SK-N-SH treated with all-trans-retinoic acid at 6 μM for 48 hours (cell line): ENCODE measurements around the gene P2RY6.
A peak's percentile ranks its signal among the peaks of the same experiment; 100 is the strongest.

Experiments
- ARNTL ChIP-seq: fragments of 450-650 bp; formaldehyde crosslinking; IDR thresholded peaks from 2 replicates; pipeline ENCODE4 v1.5.0; 2020; ENCODE audit warnings: low read depth, mild to moderate bottlenecking, moderate library complexity, borderline replicate concordance
- CREB5 ChIP-seq: fragments of 250-450 bp; sonication (Bioruptor Pico); IDR thresholded peaks from 2 replicates; pipeline ENCODE4 v1.5.1; 2020; ENCODE audit warnings: low read depth, mild to moderate bottlenecking, moderate library complexity
- CSRNP3 ChIP-seq: fragments of 250-450 bp; sonication (Bioruptor Pico); IDR thresholded peaks from 2 replicates; pipeline ENCODE4 v1.5.1; 2021; ENCODE audit warnings: mild to moderate bottlenecking, moderate library complexity
- ESRRG ChIP-seq: fragments of 250-450 bp; sonication (Bioruptor Pico); IDR thresholded peaks from 2 replicates; pipeline ENCODE4 v1.6.1; 2021; ENCODE audit warnings: mild to moderate bottlenecking
- GLIS3 ChIP-seq: fragments of 250-450 bp; sonication (Bioruptor Pico); IDR thresholded peaks from 2 replicates; pipeline ENCODE4 v1.5.0; 2020; ENCODE audit warnings: mild to moderate bottlenecking, moderate library complexity
- OSR1 ChIP-seq: fragments of 250-450 bp; sonication (Bioruptor Pico); IDR thresholded peaks from 2 replicates; pipeline ENCODE4 v1.8.0; 2022; ENCODE audit warnings: moderate library complexity, mild to moderate bottlenecking, inconsistent platforms
- PATZ1 ChIP-seq: fragments of 250-450 bp; sonication (Bioruptor Pico); IDR thresholded peaks from 2 replicates; pipeline ENCODE4 v1.8.0; 2020; ENCODE audit warnings: mild to moderate bottlenecking, moderate library complexity, borderline replicate concordance
- POU6F1 ChIP-seq: fragments of 250-450 bp; sonication (Bioruptor Pico); IDR thresholded peaks from 2 replicates; pipeline ENCODE4 v1.8.0; 2021; ENCODE audit warnings: low read depth, mild to moderate bottlenecking, moderate library complexity, borderline replicate concordance
- RARB ChIP-seq: fragments of 250-450 bp; sonication (Bioruptor Pico); IDR thresholded peaks from 2 replicates; pipeline ENCODE4 v1.8.0; 2021; ENCODE audit warnings: mild to moderate bottlenecking, moderate library complexity
- TCF4 ChIP-seq: fragments of 250-450 bp; sonication (Bioruptor Pico); IDR thresholded peaks from 2 replicates; pipeline ENCODE4 v1.8.0; 2021; ENCODE audit warnings: mild to moderate bottlenecking, moderate library complexity, borderline replicate concordance
- TOX ChIP-seq: fragments of 250-450 bp; sonication (Bioruptor Pico); IDR thresholded peaks from 2 replicates; pipeline ENCODE4 v1.8.0; 2021; ENCODE audit warnings: mild to moderate bottlenecking, moderate library complexity, borderline replicate concordance
- ZFP3 ChIP-seq: fragments of 250-450 bp; sonication (Bioruptor Pico); IDR thresholded peaks from 2 replicates; pipeline ENCODE4 v1.5.0; 2020; ENCODE audit warnings: mild to moderate bottlenecking, moderate library complexity
- ZFP30 ChIP-seq: fragments of 450-650 bp; formaldehyde crosslinking; IDR thresholded peaks from 2 replicates; pipeline ENCODE4 v1.5.0; 2022; ENCODE audit warnings: mild to moderate bottlenecking, moderate library complexity
- ZNF8 ChIP-seq: fragments of 450-650 bp; formaldehyde crosslinking; IDR thresholded peaks from 2 replicates; pipeline ENCODE4 v1.5.0; 2020; ENCODE audit warnings: mild to moderate bottlenecking, moderate library complexity

- no peak for TF ChIP-seq TOX
- no peak for TF ChIP-seq PATZ1 (CRISPR knock-in tag)
- TF ChIP-seq ZFP30 (CRISPR knock-in tag): no peak
- peak; percentile 67; the same call in 1 of the 2 replicates for TF ChIP-seq ZFP3 (CRISPR knock-in tag)
- TF ChIP-seq ZNF8 (CRISPR knock-in tag): no peak
- no peak for TF ChIP-seq RARB (CRISPR knock-in tag)
- TF ChIP-seq CSRNP3 (CRISPR knock-in tag): no peak
- TF ChIP-seq GLIS3 (CRISPR knock-in tag): no peak
- TF ChIP-seq OSR1: no peak
- no peak for TF ChIP-seq ARNTL (CRISPR knock-in tag)
- no peak for TF ChIP-seq CREB5
- no peak for TF ChIP-seq POU6F1 (CRISPR knock-in tag)
- no peak for TF ChIP-seq TCF4 (CRISPR knock-in tag)
- no peak for TF ChIP-seq ESRRG (CRISPR knock-in tag)
These were observed 45.2 kb downstream of the P2RY6 start for GRCh38 chr11:73317373-73317772.
